Effector memory CD4-positive, alpha-beta T cell (primary cell): ENCODE measurements around the gene HPN.
A peak's percentile ranks its signal among the peaks of the same experiment; 100 is the strongest.

Source experiments
- DNase-seq, 3 donors: peaks; one replicate each; pipeline ENCODE4 v3.0.0-alpha.2; 2020
- H3K27ac ChIP-seq: 2 replicates; pipeline ENCODE4 v1.7.0; 2013; ENCODE audit warnings: mild to moderate bottlenecking, low read length, moderate library complexity; ENCODE audit not compliant: insufficient read depth, poor library complexity, severe bottlenecking
- H3K27me3 ChIP-seq: replicated peaks from 2 replicates; pipeline ENCODE4 v1.7.0; 2013; ENCODE audit warnings: mild to moderate bottlenecking, low read length; ENCODE audit not compliant: insufficient read depth, control insufficient read depth, poor library complexity, severe bottlenecking
- H3K36me3 ChIP-seq: 2 replicates; pipeline ENCODE4 v1.7.0; 2013; ENCODE audit warnings: mild to moderate bottlenecking, low read length, moderate library complexity; ENCODE audit not compliant: control insufficient read depth, insufficient read depth
- H3K4me1 ChIP-seq: 2 replicates; pipeline ENCODE4 v1.7.0; 2013; ENCODE audit warnings: low read length, mild to moderate bottlenecking; ENCODE audit not compliant: control insufficient read depth, insufficient read depth, poor library complexity, severe bottlenecking
- H3K4me3 ChIP-seq: 2 replicates; pipeline ENCODE4 v1.7.0; 2013; ENCODE audit warnings: low read length, low read depth, mild to moderate bottlenecking; ENCODE audit not compliant: insufficient read depth, poor library complexity, severe bottlenecking
- H3K9me3 ChIP-seq: 2 replicates; pipeline ENCODE4 v1.7.0; 2013; ENCODE audit warnings: mild to moderate bottlenecking, low read length, moderate library complexity; ENCODE audit not compliant: control insufficient read depth

HPN gene

GRCh38 chr19:35062942-35063341 lies 21.4 kb downstream of the HPN start:
- Histone ChIP-seq H3K9me3 (no peaks in the 10 kb centered on the region), H3K4me1 (no peaks in the 10 kb centered on the region), H3K36me3 (no peaks in the 10 kb centered on the region), H3K4me3 (no peak overlapping the region), H3K27ac (no peak overlapping the region), H3K27me3 (no peaks in the 10 kb centered on the region)
- no peak for DNase-seq

GRCh38 chr19:35063940-35064818 lies 22.7 kb downstream of the HPN start:
- no peaks in the 10 kb centered on the region for H3K9me3 ChIP-seq
- H3K27me3 ChIP-seq: no peaks in the 10 kb centered on the region
- H3K27ac ChIP-seq: no peak overlapping the region
- H3K4me1 ChIP-seq: no peaks in the 10 kb centered on the region
- no peaks in the 10 kb centered on the region for H3K36me3 ChIP-seq
- DNase-seq: no peak
- no peak overlapping the region for H3K4me3 ChIP-seq

- no peaks in the 10 kb centered on the region for H3K4me1 ChIP-seq
- no peak for DNase-seq
- H3K27ac ChIP-seq: no peak overlapping the region
- no peaks in the 10 kb centered on the region for H3K9me3 ChIP-seq
- no peaks in the 10 kb centered on the region for H3K27me3 ChIP-seq
- no peaks in the 10 kb centered on the region for H3K36me3 ChIP-seq
- H3K4me3 ChIP-seq: no peak overlapping the region
Measured at GRCh38 chr19:35065574-35065973, 24.1 kb downstream of the HPN start.

- Histone ChIP-seq H3K9me3 (no peaks in the 10 kb centered on the region), H3K27ac (no peak overlapping the region), H3K27me3 (no peaks in the 10 kb centered on the region), H3K4me1 (no peaks in the 10 kb centered on the region), H3K36me3 (no peaks in the 10 kb centered on the region), H3K4me3 (no peak overlapping the region)
- DNase-seq: no peak
Measured at GRCh38 chr19:35066121-35066520, 24.6 kb downstream of the HPN start.

- no peaks in the 10 kb centered on the region for H3K4me1 ChIP-seq
- H3K36me3 ChIP-seq: no peaks in the 10 kb centered on the region
- no peak overlapping the region for H3K4me3 ChIP-seq
- peak; percentile 66 to 77 (median 71) for DNase-seq
- no peaks in the 10 kb centered on the region for H3K27me3 ChIP-seq
- H3K27ac ChIP-seq: no peak overlapping the region
- no peaks in the 10 kb centered on the region for H3K9me3 ChIP-seq
Measured at GRCh38 chr19:35066691-35067563, 25.4 kb downstream of the HPN start.

GRCh38 chr19:35068941-35069634 lies 27.6 kb downstream of the HPN start:
- Histone ChIP-seq H3K9me3 (no peaks in the 10 kb centered on the region), H3K4me3 (no peak overlapping the region), H3K27ac (no peak overlapping the region), H3K36me3 (no peaks in the 10 kb centered on the region), H3K4me1 (no peaks in the 10 kb centered on the region), H3K27me3 (no peaks in the 10 kb centered on the region)
- DNase-seq: no peak

- Histone ChIP-seq H3K27me3 (no peaks in the 10 kb centered on the region), H3K36me3 (no peaks in the 10 kb centered on the region), H3K4me3 (no peak overlapping the region), H3K9me3 (no peaks in the 10 kb centered on the region), H3K27ac (no peak overlapping the region), H3K4me1 (no peaks in the 10 kb centered on the region)
- no peak for DNase-seq
Measured at GRCh38 chr19:35069696-35070095, 28.2 kb downstream of the HPN start.

- Histone ChIP-seq H3K27me3 (no peaks in the 10 kb centered on the region), H3K27ac (no peak overlapping the region), H3K4me3 (no peak overlapping the region), H3K36me3 (no peaks in the 10 kb centered on the region), H3K9me3 (no peaks in the 10 kb centered on the region), H3K4me1 (no peaks in the 10 kb centered on the region)
- DNase-seq: no peak
Measured at GRCh38 chr19:35070471-35070870, 28.9 kb downstream of the HPN start.

- H3K4me3 ChIP-seq: no peak overlapping the region
- H3K36me3 ChIP-seq: no peaks in the 10 kb centered on the region
- no peaks in the 10 kb centered on the region for H3K9me3 ChIP-seq
- no peaks in the 10 kb centered on the region for H3K27me3 ChIP-seq
- H3K4me1 ChIP-seq: no peaks in the 10 kb centered on the region
- DNase-seq: no peak
- H3K27ac ChIP-seq: no peak overlapping the region
Measured at GRCh38 chr19:35073516-35073915, 32.0 kb downstream of the HPN start.
